ENCODE data around the gene CACNA1C.
"Not testable (repeated sequence)": the region's sequence is repeated elsewhere in the genome, so short reads cannot be mapped to it uniquely, and the experiment has no call there.

Gene CACNA1C

DNA sequence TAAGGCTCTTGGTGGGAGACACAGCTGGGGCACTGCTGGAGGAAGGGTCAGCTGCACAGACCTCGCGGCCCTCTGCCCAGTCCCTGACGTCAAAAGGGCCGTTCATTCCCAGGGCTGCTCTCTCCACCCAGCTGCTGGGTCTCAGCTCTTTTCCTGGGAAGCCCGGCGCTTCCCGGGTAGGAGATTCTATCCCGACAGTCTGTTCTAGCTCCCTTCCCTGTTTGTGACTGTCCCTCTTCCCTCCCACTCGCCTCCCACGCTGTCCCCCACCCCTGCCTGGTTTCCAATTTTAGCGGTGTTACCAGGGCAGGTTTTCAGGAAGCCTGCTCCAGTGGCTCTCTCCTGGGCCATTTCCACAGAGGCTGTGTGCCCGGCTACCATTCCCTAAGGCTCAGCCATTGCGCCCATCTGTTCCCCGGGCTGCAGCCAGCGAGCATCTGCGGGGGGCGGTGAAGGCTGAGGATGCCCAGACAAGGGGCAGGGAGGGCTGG lies 186.6 kb downstream of the CACNA1C start:
- DNase-seq: no peak

DNA sequence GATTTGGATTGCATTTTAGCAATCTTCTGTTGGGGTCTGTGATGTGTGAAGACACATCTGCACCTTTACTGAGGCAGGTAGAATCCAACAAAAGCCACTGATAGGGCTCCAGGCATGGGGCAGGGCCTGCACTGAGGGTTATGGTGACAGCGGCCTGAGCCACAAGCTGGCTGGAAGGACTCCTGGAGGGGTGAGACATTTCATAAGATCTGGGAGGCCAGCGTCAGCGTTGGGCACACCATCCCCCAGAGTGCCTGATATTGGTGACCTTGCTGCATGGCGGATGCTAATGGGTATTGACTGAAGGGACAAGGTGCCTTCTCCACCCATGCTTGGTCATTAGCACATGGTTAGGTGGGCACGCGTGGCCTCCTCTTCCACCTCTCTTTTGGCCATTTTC lies 187.6 kb downstream of the CACNA1C start:
- no peak for DNase-seq

DNA sequence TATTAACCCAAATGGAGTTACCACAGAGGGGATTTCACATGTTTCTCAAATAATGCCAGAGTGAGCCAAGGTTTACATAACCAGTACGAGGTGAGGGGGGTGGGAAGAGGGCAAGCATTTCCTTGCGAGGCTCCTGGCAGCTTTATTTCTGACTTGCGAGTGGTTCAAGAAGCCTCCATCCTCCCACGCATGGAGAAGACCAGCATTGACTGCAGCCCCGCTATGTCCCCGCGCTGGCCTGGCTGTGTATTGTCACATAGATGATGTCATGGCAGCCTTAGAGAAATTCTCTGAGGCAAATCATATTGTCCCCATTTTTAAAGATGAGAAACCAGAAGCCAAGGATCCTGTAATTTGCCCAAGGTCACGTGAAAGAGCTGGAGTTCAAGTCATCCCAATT lies 188.2 kb downstream of the CACNA1C start:
- DNase-seq: no peak

DNA sequence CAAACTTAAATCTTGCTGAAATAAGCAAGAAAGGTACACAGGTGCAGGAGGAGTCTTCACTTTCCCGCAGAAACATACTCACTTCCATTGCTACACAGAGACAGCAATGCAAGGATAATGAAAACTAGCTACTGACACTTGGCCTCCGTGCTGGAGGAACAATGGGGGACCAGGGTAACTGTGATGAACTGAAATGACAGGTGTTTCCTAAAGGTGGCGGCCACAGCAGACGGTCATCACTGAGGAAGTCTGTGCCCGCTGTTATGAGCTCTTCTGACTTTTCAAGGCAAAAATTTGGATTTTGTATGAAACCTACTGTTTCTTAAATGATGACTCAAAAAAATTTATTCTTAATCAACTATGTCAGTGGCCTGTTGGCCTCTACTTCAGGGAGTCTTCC lies 189.4 kb downstream of the CACNA1C start:
- DNase-seq: no peak

DNA sequence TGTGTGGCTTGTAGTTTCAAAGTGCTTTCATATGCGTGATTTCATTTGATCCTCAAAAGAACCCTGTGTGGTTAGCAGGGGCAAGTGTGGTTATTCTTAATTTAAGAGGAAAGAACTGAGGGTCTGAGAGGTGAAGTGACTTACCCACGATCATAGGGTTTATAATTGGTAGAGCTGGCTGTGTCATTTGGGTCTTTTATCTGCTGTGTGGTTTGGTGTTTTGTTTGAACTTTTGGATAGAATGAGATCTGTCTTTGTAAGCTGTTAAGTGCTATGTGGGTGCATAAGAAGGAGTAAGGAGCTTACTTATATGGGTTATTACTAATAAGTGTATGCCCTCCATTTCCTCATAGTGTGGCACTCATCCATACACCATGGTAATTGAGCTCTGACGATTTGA lies 190.0 kb downstream of the CACNA1C start:
- DNase-seq: no peak

DNA sequence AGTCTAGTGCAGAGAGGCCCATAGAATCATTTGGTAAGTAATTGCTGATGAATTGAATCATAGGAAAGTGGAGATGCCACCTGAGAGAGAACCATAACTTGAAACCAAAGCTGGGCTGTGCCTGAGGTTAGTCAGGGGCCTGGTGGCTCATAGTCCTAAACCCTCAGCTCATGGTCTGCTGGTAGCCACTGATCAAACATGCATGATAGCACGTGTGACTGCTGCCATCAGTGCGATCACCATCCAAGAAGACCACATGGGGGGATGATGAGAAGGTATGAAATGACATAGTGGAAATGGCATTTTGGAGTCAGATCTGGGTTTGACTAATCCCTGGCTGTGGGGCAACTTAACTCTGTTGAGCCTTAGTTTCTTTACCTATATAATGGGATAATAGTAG lies 190.5 kb downstream of the CACNA1C start:
- no peak for DNase-seq

DNA sequence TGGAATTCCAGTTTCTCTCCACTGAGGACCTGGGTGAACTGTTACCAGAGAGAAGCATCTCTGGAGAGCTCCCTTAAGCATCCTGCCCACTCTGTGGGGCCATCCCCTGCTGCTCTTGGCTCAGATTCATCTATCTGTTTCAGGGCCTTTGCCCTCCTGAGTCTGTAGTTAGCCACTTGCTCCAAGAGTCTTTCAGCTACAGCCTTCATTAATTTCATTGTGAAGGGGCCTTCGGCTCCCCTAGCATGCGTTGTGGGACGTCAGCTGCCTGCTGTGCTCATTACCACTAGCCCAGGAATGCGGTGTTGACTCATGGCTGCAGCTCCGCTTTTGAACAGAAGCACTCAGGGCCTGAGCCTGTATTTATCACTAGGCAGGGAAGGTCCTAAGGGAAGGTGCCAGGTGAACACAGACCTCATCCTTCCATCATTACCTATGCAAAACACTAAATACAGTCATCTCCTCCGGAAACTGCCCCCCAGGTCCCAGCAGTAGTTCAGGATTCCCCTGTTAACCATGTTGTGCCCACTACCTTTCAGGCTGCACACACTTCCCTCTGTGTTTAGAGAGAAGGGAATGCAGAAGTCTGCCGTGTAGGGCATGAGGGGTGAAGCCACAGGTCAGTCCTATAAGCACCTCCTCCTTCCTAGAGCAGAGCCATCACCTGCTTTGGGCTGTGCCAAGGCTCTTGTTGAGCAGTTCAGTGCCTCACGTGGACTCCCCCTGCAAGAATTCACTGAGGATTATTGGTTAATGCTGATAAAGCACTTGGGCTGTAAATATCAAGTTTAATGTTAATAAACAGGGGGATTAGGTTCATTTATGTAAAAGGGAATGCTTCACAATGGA lies 191.4 kb downstream of the CACNA1C start:
- no peak for DNase-seq

DNA sequence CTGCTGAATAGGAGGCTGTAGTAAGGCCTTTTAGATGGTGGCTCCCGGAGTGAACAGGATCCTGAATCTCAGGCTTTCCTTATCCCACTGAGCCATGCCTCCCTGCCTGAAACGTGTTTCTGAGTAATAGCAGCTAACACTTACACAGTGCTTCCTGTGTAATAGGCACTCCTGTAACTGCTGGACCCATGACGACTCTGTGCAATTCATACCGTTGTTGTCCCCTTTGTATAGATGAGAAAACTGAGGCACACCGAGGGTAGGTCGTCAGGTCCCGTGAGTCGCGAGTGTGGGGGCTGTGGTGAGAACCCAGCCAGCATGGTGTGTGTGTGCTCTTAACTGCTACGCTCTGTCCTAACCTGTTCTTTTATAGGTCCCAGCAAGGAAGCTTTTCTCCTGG lies 193.6 kb downstream of the CACNA1C start:
- no peak for DNase-seq

DNA sequence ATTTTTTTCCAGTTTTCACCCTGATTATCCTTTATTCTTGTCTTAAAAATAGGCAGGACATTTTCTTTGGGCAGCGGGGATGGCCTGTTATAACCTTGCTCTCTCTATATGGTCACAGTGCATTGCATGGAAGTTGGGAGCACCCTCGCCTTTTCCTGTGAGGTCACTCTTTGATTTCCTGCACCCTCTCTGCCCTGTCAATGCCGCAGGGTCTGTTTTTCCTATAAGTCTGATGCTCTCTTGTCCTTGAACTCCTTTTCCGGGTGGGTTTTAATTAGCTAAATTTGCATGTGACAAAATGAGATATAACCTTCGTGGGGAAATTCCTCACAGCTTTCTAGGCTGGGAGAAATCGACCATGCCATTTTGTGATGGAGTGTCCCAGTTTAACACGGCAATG lies 194.3 kb downstream of the CACNA1C start:
- DNase-seq: no peak

DNA sequence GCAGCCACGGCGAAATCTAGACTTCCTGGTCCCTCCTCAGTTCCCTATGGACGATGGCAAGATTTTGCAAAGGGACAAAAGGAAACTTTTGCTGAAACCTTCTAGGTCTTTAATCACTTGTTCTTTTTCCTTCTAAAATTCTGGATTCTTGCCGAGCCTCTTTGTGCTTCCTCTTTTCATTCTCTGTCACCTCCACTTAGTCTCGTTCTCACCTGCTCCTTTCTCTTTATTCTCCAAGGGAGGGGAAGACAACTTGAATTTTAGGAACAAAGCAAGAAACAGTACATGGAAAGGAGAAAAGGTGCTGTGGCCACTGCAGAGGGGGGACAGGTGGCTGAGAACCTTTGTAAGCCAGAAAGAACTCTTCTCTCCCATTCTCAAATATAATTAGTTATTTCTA lies 194.8 kb downstream of the CACNA1C start:
- DNase-seq: no peak

DNA sequence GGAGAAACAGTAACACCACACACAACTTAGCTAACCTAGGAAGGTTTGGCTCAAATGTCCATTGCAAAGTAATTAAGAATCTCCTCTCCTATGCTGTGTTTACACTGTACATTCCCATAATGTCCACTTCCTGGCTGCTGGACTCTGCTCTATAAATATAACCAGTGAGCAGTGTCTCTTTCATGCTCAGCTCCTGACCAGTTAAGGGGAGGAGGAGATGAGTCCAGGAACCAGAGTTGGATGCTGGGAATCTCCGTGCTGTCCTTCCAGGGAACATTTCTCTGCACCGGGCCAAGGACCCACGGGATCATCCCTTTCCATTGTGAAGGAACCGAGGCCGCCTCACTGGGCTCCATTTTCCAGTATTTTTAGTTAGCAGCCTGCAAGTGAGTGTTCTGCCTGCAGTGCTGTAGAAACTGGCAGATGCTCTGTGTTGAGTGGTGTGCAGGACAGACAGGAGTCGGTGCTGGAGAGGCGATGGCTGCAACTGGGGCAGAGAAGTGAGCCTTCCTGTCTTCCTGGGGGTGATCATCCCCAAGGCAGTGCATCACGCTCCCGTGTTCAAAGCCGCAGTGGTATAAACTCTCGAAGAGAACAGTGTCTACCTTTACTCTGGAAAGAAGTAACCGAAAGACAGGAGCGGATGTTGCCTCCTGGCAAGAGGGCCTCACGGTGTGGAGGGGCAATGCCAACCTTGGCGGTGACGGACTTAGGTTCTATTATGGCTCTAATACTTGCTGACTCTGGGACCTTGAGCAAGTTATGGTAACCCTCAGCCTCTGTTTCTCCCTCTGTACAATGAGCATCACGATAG lies 195.5 kb downstream of the CACNA1C start:
- DNase-seq: no peak

DNA sequence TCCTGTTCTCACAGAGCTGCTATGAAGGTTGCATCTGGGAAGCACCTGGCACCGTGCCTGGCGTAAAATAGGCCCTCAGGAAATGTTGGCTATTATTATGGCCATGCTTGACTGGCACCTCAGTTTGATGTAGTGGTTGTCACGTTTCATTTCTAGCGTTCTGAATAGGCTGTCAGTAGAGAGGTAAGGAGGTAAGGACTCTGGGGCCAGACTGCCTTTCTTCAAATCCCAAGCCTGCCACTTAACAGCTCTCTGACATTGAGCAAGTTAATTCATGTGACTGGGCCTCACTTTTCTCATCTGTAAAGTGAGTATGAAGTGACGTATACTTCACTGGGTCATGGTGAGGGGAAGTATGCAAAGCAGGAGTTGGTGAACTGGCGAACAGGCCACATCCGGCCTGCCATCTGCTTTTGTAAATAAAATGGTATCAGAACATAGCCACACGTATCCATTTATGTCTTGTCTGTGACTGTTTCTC lies 196.2 kb downstream of the CACNA1C start:
- peak; percentile 7 for DNase-seq

DNA sequence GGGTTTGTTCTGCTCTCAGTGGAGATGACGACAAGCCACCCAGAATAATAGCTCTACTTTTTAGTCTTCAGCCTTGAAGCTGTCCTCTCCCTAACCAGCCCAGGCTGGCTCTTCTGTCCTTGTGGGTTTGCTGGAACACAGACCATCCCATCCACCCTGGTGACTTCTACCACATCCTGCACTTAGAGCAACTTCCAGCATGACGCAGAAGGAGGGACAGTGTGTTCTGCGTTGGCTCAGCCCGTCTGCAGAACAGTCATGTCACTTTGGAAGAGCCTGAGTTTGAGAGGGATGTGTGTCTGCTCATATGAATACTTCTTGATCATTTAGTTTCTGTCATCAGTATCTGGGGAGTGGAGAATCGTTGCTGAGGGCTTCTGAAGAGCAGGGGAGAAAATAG lies 198.0 kb downstream of the CACNA1C start:
- no peak for DNase-seq

DNA sequence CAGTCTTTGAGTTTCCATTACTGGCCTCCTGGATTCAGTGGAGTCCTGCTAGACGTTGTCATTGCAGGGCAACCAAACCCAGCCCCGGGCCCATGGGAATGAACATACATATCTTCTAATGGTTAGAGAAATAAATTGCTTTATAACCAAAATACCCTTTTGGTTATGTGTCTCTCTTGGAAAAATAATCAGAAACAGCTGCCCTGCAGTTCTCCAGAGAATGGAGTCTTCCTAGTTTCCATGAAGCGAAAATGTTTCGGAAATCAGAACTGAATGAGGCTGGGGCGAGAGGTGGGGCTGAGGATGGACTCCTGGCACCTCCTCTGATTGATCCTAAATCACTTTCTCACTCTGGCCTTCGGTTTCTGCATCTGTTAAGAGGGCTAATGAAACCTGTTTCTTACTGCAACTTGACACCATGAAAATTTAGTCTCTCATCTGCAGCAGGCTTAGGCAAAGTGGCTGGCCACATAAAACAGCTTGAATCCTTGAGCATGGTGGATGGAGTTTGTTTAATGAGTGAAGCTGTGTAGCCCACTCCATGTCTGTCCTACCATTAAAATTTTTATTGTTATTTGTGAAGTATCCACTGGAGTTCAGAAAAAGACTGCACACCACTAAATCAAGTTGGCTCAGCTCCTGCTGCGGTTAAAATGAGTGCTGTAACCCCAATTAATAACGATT lies 198.9 kb downstream of the CACNA1C start:
- DNase-seq: no peak

DNA sequence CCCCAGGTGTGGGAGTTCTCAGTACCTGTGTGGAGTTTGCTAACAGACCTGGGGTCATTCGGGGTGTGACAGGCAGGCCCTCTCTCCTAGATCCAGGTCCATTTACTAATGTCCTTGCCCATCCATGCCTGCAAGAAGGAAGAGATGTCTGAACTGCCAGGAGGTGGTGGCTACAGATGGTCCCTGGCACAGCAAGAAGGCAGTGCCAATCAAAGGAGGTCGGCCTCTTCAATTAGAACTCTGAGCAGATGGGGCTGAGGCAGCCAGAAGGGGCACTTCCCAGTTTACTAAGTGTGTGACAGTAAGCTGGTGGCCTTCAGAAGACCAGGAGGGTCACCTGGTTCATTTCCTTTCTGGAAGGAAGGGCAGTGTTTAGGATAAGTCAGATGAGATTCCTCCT lies 202.5 kb downstream of the CACNA1C start:
- no peak for DNase-seq

DNA sequence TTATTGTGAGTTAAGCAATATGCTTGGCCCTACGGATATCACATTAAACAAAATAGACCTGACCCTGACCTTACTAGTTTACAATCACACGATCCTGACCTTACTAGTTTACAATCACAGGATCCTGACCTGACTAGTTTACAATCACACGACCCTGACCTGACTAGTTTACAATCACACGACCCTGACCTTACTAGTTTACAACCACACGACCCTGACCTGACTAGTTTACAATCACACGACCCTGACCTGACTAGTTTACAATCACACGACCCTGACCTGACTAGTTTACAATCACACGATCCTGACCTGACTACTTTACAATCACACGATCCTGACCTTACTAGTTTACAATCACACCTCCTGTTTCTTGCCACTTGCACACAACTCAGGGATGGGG lies 202.9 kb downstream of the CACNA1C start:
- not testable (repeated sequence) for DNase-seq

DNA sequence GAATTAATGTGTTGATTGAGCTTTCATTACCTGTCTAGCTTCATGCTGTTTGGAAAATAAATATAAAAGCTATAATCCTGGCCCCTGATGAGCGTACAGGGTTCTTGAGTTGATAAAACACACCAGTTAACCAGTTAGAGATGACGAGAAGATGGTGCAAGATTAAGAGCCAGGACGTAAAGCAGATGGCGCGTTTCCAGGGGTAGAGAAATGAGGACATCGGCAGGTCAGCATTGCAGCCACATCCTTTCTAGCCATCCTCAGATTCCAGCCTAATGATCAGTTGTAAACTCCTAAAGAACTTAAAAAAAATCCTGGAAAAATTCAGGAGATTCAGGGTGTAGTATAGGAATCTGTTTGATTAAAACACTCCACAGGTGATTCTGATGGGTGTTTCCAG lies 203.7 kb downstream of the CACNA1C start:
- DNase-seq: no peak

DNA sequence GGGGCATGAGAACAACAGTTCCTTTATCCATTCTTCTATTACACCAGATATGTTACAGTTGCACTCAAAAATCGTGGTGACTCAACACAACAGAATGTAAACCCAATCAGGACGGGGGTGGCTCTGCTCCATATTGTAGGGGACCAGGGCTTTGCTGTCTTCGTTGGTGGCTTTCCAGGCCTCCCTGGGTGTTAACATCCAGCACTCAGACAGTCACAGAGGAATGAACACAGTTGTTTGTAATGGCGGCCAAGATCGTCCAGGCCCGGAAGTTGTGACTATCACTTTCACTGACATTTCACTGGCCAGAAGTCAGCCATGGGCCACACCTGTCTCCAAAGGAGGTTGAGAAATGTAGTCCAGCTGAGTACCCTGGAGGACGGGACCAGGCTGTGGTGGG lies 204.1 kb downstream of the CACNA1C start:
- DNase-seq: no peak

DNA sequence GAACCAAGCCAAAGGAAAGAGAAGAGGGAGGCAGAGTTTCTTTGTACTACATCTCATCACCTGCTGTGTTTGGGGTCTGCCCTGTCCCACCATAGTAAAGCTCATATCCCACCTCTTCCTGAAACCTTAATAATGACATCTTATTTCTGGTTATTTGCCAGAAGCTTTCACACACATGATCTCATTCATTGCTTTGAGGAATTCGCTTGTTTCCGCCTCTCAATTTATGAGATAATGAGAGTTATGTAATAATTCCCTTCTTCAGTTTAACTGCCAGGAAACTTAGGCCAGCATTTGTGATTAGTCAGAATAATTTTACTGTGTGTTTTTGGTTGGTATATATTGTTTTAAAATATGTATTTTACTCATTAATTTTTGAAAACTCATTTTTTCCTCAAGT lies 205.2 kb downstream of the CACNA1C start:
- no peak for DNase-seq

DNA sequence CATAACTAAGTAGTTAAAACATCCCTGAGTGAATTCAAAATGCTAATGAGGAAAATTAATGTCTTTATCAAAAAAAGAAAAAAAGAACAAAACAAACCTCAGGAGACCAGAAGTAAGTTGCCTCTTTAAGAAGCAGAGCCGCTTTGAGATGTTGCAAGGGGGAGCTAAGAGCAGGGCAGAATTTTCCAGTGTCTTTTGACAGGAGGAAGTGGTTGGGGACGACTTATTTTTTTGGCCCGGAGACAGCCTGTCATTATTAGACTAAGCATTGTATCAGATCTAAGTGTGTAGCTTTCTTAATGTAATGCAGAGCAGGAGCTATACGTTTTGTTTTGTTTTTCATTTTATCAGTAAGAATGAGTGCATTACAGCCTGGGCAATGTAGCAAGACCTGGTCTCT lies 206.6 kb downstream of the CACNA1C start:
- no peak for DNase-seq

DNA sequence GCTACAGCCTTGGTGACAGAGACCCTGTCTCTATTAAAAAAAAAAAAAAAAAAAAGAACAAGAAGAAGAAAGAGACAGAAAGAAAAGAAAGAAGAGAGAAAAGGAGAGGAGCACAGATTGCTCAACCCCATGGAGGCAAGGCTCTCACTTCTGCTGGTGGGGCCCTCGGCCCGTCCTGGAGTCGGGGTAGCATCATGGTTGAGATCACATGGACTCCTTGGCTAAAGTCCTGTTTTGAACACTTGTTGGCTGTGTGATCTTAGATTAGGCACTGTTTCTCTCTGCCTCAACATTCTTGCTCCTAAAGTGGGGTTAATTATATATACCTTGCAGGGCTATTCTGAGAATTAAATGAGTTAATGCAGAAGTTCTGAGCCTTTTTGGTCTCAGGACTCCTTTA lies 207.7 kb downstream of the CACNA1C start:
- no peak for DNase-seq

DNA sequence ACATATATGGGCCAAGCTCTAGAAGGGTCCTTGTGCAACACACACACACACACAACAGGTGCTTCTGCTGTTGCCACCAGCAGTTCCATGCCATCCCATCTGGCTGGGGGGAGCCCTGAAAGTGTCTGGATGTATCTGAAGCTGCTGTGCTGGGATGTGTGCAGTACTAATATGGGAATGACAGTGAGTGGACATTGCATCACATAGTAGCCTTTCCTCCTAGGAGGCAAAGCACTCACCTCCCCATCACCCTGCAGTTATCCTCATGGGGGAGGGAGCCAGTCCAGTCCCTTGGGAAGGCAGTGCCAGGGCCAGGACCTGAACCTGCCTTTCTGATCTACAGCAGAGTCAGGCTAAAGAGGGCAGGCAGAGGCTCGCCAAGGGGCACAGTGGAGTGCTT lies 208.9 kb downstream of the CACNA1C start:
- no peak for DNase-seq

DNA sequence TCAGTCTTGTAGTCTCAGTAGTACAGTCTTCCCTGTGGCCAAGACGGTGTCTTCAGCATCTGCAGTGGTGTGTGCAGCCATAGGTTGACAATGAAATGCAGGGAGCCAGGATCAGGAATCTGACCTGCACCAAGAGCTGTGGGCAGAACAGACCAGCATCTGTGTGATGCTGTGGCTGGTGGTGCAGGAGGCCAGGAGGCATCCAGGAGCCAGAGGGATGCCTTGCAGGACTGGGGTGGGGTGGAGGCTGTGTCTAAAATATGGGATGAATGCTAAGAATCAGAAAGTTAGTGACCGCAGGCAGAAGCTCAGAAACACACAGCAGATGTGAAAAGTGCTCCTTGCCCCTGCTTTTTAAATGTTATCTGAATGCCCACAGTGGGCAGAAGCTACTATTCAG lies 209.7 kb downstream of the CACNA1C start:
- DNase-seq: no peak
